ENCODE data around the gene CST11.

CST11 gene

DNA sequence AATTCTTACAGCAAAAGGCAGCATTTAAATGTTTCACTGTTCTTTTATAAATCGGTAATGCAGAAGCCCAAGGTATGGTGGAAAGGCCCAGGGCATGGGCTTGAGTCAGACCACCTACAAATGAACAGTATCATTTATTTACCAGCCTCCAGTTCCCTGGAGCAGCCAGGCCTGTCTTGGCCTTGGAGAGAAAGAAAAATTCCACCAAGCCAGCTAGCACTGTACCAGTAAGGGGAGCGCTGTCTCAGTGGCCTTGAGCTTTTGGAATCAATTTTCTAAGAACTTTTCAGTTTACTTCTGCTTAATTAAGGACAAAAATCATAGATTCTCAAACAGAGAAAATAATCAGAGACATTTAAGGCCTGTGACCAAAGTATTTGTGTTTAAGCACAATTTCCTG is 43.7 kb downstream of the CST11 start:
- CTCF ChIA-PET, result no interaction called here
- no peak for TF ChIP-seq LEF1 (IDR thresholded peaks at IDR 0.05; ENCODE audit: borderline replicate concordance)
- no peak for TF ChIP-seq SUZ12 (IDR thresholded peaks at IDR 0.05)
- no peak for TF ChIP-seq SP1 (IDR thresholded peaks at IDR 0.05)
- TF ChIP-seq HDGF (IDR thresholded peaks at IDR 0.05; ENCODE audit: borderline replicate concordance), result no peak
- no peak for TF ChIP-seq NFRKB (IDR thresholded peaks at IDR 0.05)
- no peak for TF ChIP-seq FOXM1 (IDR thresholded peaks at IDR 0.05; ENCODE audit: borderline replicate concordance)
- TF ChIP-seq ZNF384 (IDR thresholded peaks at IDR 0.05), result no peak
- no peak for TF ChIP-seq ELF4 (IDR thresholded peaks at IDR 0.05)
- no peak for TF ChIP-seq TARDBP (IDR thresholded peaks at IDR 0.05)
- TF ChIP-seq FOXA1 (IDR thresholded peaks at IDR 0.05), result no peak
- no peak for TF ChIP-seq FOXK2 (IDR thresholded peaks at IDR 0.05)
- no peak for TF ChIP-seq BHLHE40 (IDR thresholded peaks at IDR 0.05; ENCODE audit: borderline replicate concordance)
- TF ChIP-seq ARNT (IDR thresholded peaks at IDR 0.05), result no peak
- TF ChIP-seq L3MBTL2 (conservative IDR thresholded peaks at IDR 0.05), result no peak
- no peak for TF ChIP-seq CTBP1 (IDR thresholded peaks at IDR 0.05; ENCODE audit: borderline replicate concordance)
- TF ChIP-seq, protein P1, sequence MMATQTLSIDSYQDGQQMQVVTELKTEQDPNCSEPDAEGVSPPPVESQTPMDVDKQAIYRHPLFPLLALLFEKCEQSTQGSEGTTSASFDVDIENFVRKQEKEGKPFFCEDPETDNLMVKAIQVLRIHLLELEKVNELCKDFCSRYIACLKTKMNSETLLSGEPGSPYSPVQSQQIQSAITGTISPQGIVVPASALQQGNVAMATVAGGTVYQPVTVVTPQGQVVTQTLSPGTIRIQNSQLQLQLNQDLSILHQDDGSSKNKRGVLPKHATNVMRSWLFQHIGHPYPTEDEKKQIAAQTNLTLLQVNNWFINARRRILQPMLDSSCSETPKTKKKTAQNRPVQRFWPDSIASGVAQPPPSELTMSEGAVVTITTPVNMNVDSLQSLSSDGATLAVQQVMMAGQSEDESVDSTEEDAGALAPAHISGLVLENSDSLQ (IDR thresholded peaks at IDR 0.05), result no peak
- DNase-seq (ENCODE audit: extremely low spot score), result no peak
- POLR2A ChIA-PET, result interaction anchor here (0.6 kb wide), 1 partner anchor 13 kb away, joined by 3 read pairs; the partner anchor contains the start of gene NAPB

DNA sequence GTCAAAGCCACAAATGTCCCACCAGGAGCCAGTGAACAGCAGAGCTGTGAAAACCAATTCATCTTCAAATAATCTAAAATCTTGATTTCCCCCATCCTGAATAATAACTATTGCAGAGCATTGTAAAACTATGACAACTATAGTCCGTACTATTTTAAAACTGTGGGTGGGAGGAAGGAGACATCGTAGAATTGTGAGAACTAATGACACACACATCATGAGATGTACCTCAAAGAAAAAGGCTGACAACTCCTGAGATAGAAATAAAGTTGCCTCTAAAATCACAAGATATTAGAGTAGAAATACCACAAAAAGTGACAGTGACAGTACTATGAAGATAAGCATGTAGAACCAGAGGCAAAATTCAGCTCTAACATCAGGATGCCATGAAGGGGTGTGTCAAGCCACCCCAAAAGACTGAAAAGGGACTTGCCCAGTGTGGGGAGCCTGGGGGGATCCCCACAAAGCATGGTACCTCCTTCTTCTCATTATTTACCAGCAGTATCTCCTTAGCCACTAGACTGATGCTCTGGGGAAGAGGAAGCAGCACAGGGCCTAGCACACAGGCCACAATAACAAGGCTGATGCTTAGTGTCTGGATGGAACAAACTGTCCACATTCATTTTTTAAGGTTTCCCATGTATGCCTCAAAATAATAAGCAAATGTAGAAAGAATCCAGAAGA is 44.8 kb downstream of the CST11 start:
- POLR2A ChIA-PET, result no interaction called here
- no peak for DNase-seq (ENCODE audit: extremely low spot score)
- CTCF ChIA-PET, result no interaction called here
- TF ChIP-seq L3MBTL2 (conservative IDR thresholded peaks at IDR 0.05) (no peak), FOXA1 (IDR thresholded peaks at IDR 0.05) (no peak), ZNF384 (IDR thresholded peaks at IDR 0.05) (no peak)

DNA sequence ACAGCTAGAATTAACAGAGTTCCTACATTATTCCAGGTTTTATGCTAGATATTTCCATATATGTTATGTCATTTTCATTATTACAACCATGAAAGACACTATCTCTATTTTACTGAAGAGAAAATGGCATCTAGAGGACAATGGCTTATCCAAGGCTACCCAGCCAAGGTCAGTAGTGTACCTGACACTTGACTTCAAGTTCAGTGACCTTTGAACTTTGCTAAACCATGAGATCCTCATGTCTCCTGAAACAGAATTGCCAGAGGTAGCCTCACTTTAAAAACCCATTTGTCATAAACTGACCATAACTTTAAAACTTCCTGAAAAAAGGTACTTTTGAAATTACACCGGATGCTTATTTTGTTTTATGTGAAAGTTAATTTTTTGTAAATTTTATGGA is 45.8 kb downstream of the CST11 start:
- POLR2A ChIA-PET, result no interaction called here

DNA sequence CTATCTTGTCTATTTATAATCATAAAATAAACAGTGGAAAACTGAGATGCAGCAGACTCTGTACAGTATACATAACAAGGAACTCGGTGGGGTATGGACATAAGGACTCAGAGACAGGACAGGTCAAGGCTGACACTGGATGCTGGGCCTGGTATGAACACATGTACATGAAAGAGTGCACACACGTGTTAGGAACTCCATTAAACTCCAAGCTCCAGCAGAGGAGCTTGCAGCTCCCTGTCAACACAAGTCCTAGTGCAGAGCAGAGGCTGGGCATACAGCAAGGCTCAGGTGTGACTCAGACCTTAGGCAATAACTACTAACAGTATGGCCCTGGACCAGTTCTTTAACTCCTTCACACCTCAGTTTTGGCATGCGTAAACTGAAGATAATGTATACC is 48.5 kb downstream of the CST11 start:
- ChIA-PET CTCF (no interaction called here), POLR2A (interaction anchor here (1.4 kb wide), 1 partner anchor 46 kb away, joined by 3 read pairs; no protein-coding TSS in a partner anchor)
- TF ChIP-seq, protein P1 (IDR thresholded peaks at IDR 0.05), result no peak
- TF ChIP-seq SP1 (IDR thresholded peaks at IDR 0.05) (no peak), BHLHE40 (IDR thresholded peaks at IDR 0.05; ENCODE audit: borderline replicate concordance) (no peak), L3MBTL2 (conservative IDR thresholded peaks at IDR 0.05) (no peak), ZNF384 (IDR thresholded peaks at IDR 0.05) (no peak), LEF1 (IDR thresholded peaks at IDR 0.05; ENCODE audit: borderline replicate concordance) (no peak), CTBP1 (IDR thresholded peaks at IDR 0.05; ENCODE audit: borderline replicate concordance) (no peak), HDGF (IDR thresholded peaks at IDR 0.05; ENCODE audit: borderline replicate concordance) (no peak), NFRKB (IDR thresholded peaks at IDR 0.05) (no peak), FOXA1 (IDR thresholded peaks at IDR 0.05) (no peak), SUZ12 (IDR thresholded peaks at IDR 0.05) (no peak), FOXK2 (IDR thresholded peaks at IDR 0.05) (no peak), TARDBP (IDR thresholded peaks at IDR 0.05) (no peak), ARNT (IDR thresholded peaks at IDR 0.05) (no peak), ELF4 (IDR thresholded peaks at IDR 0.05) (no peak), FOXM1 (IDR thresholded peaks at IDR 0.05; ENCODE audit: borderline replicate concordance) (no peak)
- no peak for DNase-seq (ENCODE audit: extremely low spot score)

More for the DNA sequence above, 45.8 kb downstream of the CST11 start:
- DNase-seq (ENCODE audit: extremely low spot score), result no peak
- CTCF ChIA-PET, result no interaction called here
- TF ChIP-seq NFRKB (IDR thresholded peaks at IDR 0.05), result no peak
- TF ChIP-seq, protein P1 (IDR thresholded peaks at IDR 0.05), result no peak
- TF ChIP-seq ARNT (IDR thresholded peaks at IDR 0.05), result no peak
- no peak for TF ChIP-seq BHLHE40 (IDR thresholded peaks at IDR 0.05; ENCODE audit: borderline replicate concordance)
- TF ChIP-seq L3MBTL2 (conservative IDR thresholded peaks at IDR 0.05), result no peak
- no peak for TF ChIP-seq SUZ12 (IDR thresholded peaks at IDR 0.05)
- TF ChIP-seq HDGF (IDR thresholded peaks at IDR 0.05; ENCODE audit: borderline replicate concordance), result no peak
- TF ChIP-seq FOXK2 (IDR thresholded peaks at IDR 0.05), result no peak
- TF ChIP-seq TARDBP (IDR thresholded peaks at IDR 0.05), result no peak
- no peak for TF ChIP-seq SP1 (IDR thresholded peaks at IDR 0.05)
- TF ChIP-seq CTBP1 (IDR thresholded peaks at IDR 0.05; ENCODE audit: borderline replicate concordance), result no peak
- no peak for TF ChIP-seq ELF4 (IDR thresholded peaks at IDR 0.05)
- TF ChIP-seq LEF1 (IDR thresholded peaks at IDR 0.05; ENCODE audit: borderline replicate concordance), result no peak
- TF ChIP-seq FOXM1 (IDR thresholded peaks at IDR 0.05; ENCODE audit: borderline replicate concordance), result no peak
- no peak for TF ChIP-seq FOXA1 (IDR thresholded peaks at IDR 0.05)
- TF ChIP-seq ZNF384 (IDR thresholded peaks at IDR 0.05), result no peak

DNA sequence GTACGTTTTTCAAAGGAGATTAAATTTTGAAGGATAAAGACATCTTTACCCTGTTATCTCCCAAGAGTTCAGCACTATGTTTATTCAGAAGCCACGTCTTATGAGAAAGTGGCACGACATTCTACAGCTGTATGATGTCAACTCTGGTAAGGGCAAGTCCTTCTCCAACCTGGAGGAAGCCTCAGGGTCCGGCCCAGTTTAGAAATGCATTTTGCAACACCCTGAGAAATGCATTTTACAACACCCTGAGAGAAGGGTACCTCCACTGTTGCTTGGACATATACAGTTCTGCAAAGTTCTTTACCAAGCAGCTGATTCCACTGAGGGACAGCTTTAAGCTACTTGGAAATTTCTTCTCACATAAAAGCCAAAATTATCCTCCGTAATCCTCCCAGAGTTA is 48.9 kb downstream of the CST11 start:
- POLR2A ChIA-PET, result interaction anchor here (1.4 kb wide), 1 partner anchor 46 kb away, joined by 3 read pairs; no protein-coding TSS in a partner anchor
- TF ChIP-seq ZNF384 (IDR thresholded peaks at IDR 0.05) (no peak), SUZ12 (IDR thresholded peaks at IDR 0.05) (no peak), NFRKB (IDR thresholded peaks at IDR 0.05) (no peak), FOXK2 (IDR thresholded peaks at IDR 0.05) (no peak), L3MBTL2 (conservative IDR thresholded peaks at IDR 0.05) (no peak), ELF4 (IDR thresholded peaks at IDR 0.05) (no peak), LEF1 (IDR thresholded peaks at IDR 0.05; ENCODE audit: borderline replicate concordance) (no peak), ARNT (IDR thresholded peaks at IDR 0.05) (no peak), BHLHE40 (IDR thresholded peaks at IDR 0.05; ENCODE audit: borderline replicate concordance) (no peak), HDGF (IDR thresholded peaks at IDR 0.05; ENCODE audit: borderline replicate concordance) (no peak), SP1 (IDR thresholded peaks at IDR 0.05) (no peak), TARDBP (IDR thresholded peaks at IDR 0.05) (no peak), CTBP1 (IDR thresholded peaks at IDR 0.05; ENCODE audit: borderline replicate concordance) (no peak)
- TF ChIP-seq, protein P1 (IDR thresholded peaks at IDR 0.05), result no peak
- no peak for DNase-seq (ENCODE audit: extremely low spot score)
- CTCF ChIA-PET, result no interaction called here
